Mesothelial cell of epicardium (in vitro differentiated cells): ENCODE measurements around the gene CARMIL3. TPM values are rescaled to one million over a fixed set of nuclear protein-coding genes. Genes with fewer than 3 reads are reported as not detected.

Experiments
- DNase-seq, 2 experiments: peaks; one replicate each; pipeline ENCODE4 v3.0.0; 2021; ENCODE audit warnings: low spot score in 2 of 2; ENCODE audit not compliant: unreplicated experiment in 2 of 2
- H3K27ac Mint-ChIP-seq: 2 replicates; pipeline ENCODE4 v1.8.0; 2021; ENCODE audit warnings: mixed read lengths
- H3K27me3 Mint-ChIP-seq: 2 replicates; pipeline ENCODE4 v1.8.0; 2021; ENCODE audit warnings: low read depth, mixed read lengths
- H3K36me3 Mint-ChIP-seq: 2 replicates; pipeline ENCODE4 v1.8.0; 2021; ENCODE audit warnings: mixed read lengths
- H3K4me1 Mint-ChIP-seq: 2 replicates; pipeline ENCODE4 v1.8.0; 2021; ENCODE audit warnings: mixed read lengths
- H3K4me3 Mint-ChIP-seq: 2 replicates; pipeline ENCODE4 v1.8.0; 2021; ENCODE audit warnings: mild to moderate bottlenecking, moderate library complexity, mixed read lengths
- H3K9me3 Mint-ChIP-seq: 2 replicates; pipeline ENCODE4 v1.8.0; 2021; ENCODE audit warnings: mixed read lengths
- CTCF ChIP-seq: fragments of 200-600 bp; sonication (generic); IDR thresholded peaks from one replicate; pipeline ENCODE4 v1.5.0; 2021; ENCODE audit warnings: antibody characterized with exemption; ENCODE audit not compliant: unreplicated experiment
- total RNA-seq: library from RNA; stranded (reverse); gene quantifications from 3 replicates; pipeline ENCODE4 v1.2.1, GENCODE V29; 2021

The CARMIL3 gene
- total RNA-seq, 1 donor from 2014 or later: 1.1 TPM

- Mint-ChIP-seq H3K4me1 (no peaks in the 10 kb centered on the region), H3K36me3 (no peaks in the 10 kb centered on the region), H3K4me3 (no peak overlapping the region), H3K27me3 (peaks cover 17% of the 10 kb centered on the region), H3K9me3 (no peaks in the 10 kb centered on the region), H3K27ac (no peak overlapping the region)
- DNase-seq: no peak
- TF ChIP-seq CTCF: no peak
Measured at GRCh38 chr14:24064091-24064795, 12.4 kb downstream of the CARMIL3 start.

- TF ChIP-seq CTCF: no peak
- Mint-ChIP-seq H3K27me3 (peaks cover 22% of the 10 kb centered on the region), H3K27ac (no peak overlapping the region), H3K4me1 (no peaks in the 10 kb centered on the region), H3K36me3 (no peaks in the 10 kb centered on the region), H3K4me3 (no peak overlapping the region), H3K9me3 (no peaks in the 10 kb centered on the region)
- DNase-seq: no peak
Measured at GRCh38 chr14:24064856-24065255, 13.0 kb downstream of the CARMIL3 start.

GRCh38 chr14:24065408-24065807, 13.6 kb downstream of the CARMIL3 start:
- no peak overlapping the region for H3K4me3 Mint-ChIP-seq
- no peaks in the 10 kb centered on the region for H3K9me3 Mint-ChIP-seq
- no peak for DNase-seq
- H3K27me3 Mint-ChIP-seq: peaks cover 27% of the 10 kb centered on the region
- H3K27ac Mint-ChIP-seq: no peak overlapping the region
- TF ChIP-seq CTCF: no peak
- no peaks in the 10 kb centered on the region for H3K36me3 Mint-ChIP-seq
- no peaks in the 10 kb centered on the region for H3K4me1 Mint-ChIP-seq

GRCh38 chr14:24066496-24067132, 14.8 kb downstream of the CARMIL3 start:
- H3K4me1 Mint-ChIP-seq: no peaks in the 10 kb centered on the region
- H3K9me3 Mint-ChIP-seq: no peaks in the 10 kb centered on the region
- no peak overlapping the region for H3K4me3 Mint-ChIP-seq
- DNase-seq: no peak
- H3K27me3 Mint-ChIP-seq: peaks cover 35% of the 10 kb centered on the region
- no peak for TF ChIP-seq CTCF
- no peaks in the 10 kb centered on the region for H3K36me3 Mint-ChIP-seq
- H3K27ac Mint-ChIP-seq: no peak overlapping the region

GRCh38 chr14:24067133-24068082, 15.6 kb downstream of the CARMIL3 start:
- TF ChIP-seq CTCF: no peak
- H3K4me3 Mint-ChIP-seq: no peak overlapping the region
- no peak overlapping the region for H3K27ac Mint-ChIP-seq
- H3K9me3 Mint-ChIP-seq: no peaks in the 10 kb centered on the region
- DNase-seq: no peak
- peaks cover 36% of the 10 kb centered on the region for H3K27me3 Mint-ChIP-seq
- no peaks in the 10 kb centered on the region for H3K4me1 Mint-ChIP-seq
- no peaks in the 10 kb centered on the region for H3K36me3 Mint-ChIP-seq
